NCI-H2107 (cell line): Measurements from ENCODE around the gene GFRA1.

ENCODE experiments used
- DNase-seq: peaks from one replicate; lab custom pipeline; 2025; lab: John Stamatoyannopoulos, UW

GFRA1 gene

GRCh38 chr10:116270771-116271592 is 2.0 kb downstream of the GFRA1 start:
- DNase-seq: no peak

GRCh38 chr10:116270126-116270770 is 2.8 kb downstream of the GFRA1 start:
- no peak for DNase-seq

- no peak for DNase-seq
These were observed 3.4 kb downstream of the GFRA1 start for GRCh38 chr10:116269619-116270018.

- no peak for DNase-seq
These were observed 4.0 kb downstream of the GFRA1 start for GRCh38 chr10:116268976-116269375.

GRCh38 chr10:116265686-116266085 is 7.3 kb downstream of the GFRA1 start:
- DNase-seq: no peak

GRCh38 chr10:116263870-116264655 is 8.9 kb downstream of the GFRA1 start:
- DNase-seq: no peak

GRCh38 chr10:116262678-116263077 is 10.3 kb downstream of the GFRA1 start:
- DNase-seq: no peak

- DNase-seq: no peak
These were observed 12.4 kb downstream of the GFRA1 start for GRCh38 chr10:116260599-116260998.

- DNase-seq: no peak
These were observed 13.4 kb downstream of the GFRA1 start for GRCh38 chr10:116259638-116260037.

GRCh38 chr10:116257785-116258184 is 15.2 kb downstream of the GFRA1 start:
- no peak for DNase-seq

GRCh38 chr10:116256752-116257259 is 16.2 kb downstream of the GFRA1 start:
- DNase-seq: no peak

- no peak for DNase-seq
These were observed 16.9 kb downstream of the GFRA1 start for GRCh38 chr10:116255886-116256751.

GRCh38 chr10:116254422-116255155 is 18.4 kb downstream of the GFRA1 start:
- DNase-seq: no peak

GRCh38 chr10:116253716-116254115 is 19.3 kb downstream of the GFRA1 start:
- no peak for DNase-seq

- DNase-seq: no peak
These were observed 21.2 kb downstream of the GFRA1 start for GRCh38 chr10:116251602-116252395.

- no peak for DNase-seq
These were observed 25.3 kb downstream of the GFRA1 start for GRCh38 chr10:116247691-116248090.

- DNase-seq: no peak
These were observed 26.7 kb downstream of the GFRA1 start for GRCh38 chr10:116246263-116246662.

- no peak for DNase-seq
These were observed 27.9 kb downstream of the GFRA1 start for GRCh38 chr10:116245156-116245555.

GRCh38 chr10:116241642-116242410 is 31.2 kb downstream of the GFRA1 start:
- DNase-seq: no peak
